ENCODE data around the gene M1AP.
A peak's percentile ranks its signal among the peaks of the same experiment; 100 is the strongest.

Gene M1AP

GRCh38 chr2:74599676-74600075 is 48.5 kb downstream of the M1AP start:
- no peak for DNase-seq (ENCODE audit: extremely low read depth, low read depth)
- H3K4me3 ChIP-seq (replicated peaks; ENCODE audit: low read depth, low read length), result no peak overlapping the region
- TF ChIP-seq CTCF (IDR thresholded peaks at IDR 0.05; ENCODE audit: low read depth, low read length, missing control alignments), result no peak

GRCh38 chr2:74597410-74597809 is 50.7 kb downstream of the M1AP start:
- TF ChIP-seq CTCF (IDR thresholded peaks at IDR 0.05; ENCODE audit: low read depth, low read length, missing control alignments), result no peak
- no peak overlapping the region for H3K4me3 ChIP-seq (replicated peaks; ENCODE audit: low read depth, low read length)
- DNase-seq (ENCODE audit: extremely low read depth, low read depth), result peak; percentile 81

GRCh38 chr2:74596584-74596983 is 51.5 kb downstream of the M1AP start:
- H3K4me3 ChIP-seq (replicated peaks; ENCODE audit: low read depth, low read length), result no peak overlapping the region
- no peak for TF ChIP-seq CTCF (IDR thresholded peaks at IDR 0.05; ENCODE audit: low read depth, low read length, missing control alignments)
- no peak for DNase-seq (ENCODE audit: extremely low read depth, low read depth)

GRCh38 chr2:74593826-74594772 is 54.0 kb downstream of the M1AP start:
- no peak overlapping the region for H3K4me3 ChIP-seq (replicated peaks; ENCODE audit: low read depth, low read length)
- TF ChIP-seq CTCF (IDR thresholded peaks at IDR 0.05; ENCODE audit: low read depth, low read length, missing control alignments), result no peak
- DNase-seq (ENCODE audit: extremely low read depth, low read depth), result no peak

GRCh38 chr2:74588664-74589063 is 59.5 kb downstream of the M1AP start:
- TF ChIP-seq CTCF (IDR thresholded peaks at IDR 0.05; ENCODE audit: low read depth, low read length, missing control alignments), result no peak

GRCh38 chr2:74587664-74588277 is 60.4 kb downstream of the M1AP start:
- H3K4me3 ChIP-seq (replicated peaks; ENCODE audit: low read depth, low read length), result no peak overlapping the region
- DNase-seq (ENCODE audit: extremely low read depth, low read depth), result no peak
- peak; percentile 69 for TF ChIP-seq CTCF (IDR thresholded peaks at IDR 0.05; ENCODE audit: low read depth, low read length, missing control alignments)

More at GRCh38 chr2:74588664-74589063, 59.5 kb downstream of the M1AP start:
- DNase-seq (ENCODE audit: extremely low read depth, low read depth), result no peak
- H3K4me3 ChIP-seq (replicated peaks; ENCODE audit: low read depth, low read length), result no peak overlapping the region

All from HFF-Myc (cell line).